ENCODE measurements around the gene RGS7.

The RGS7 gene

GRCh38 chr1:240968864-240969263 is 388.1 kb downstream of the RGS7 start:
- DNase-seq: no peak

- DNase-seq: no peak
Measured at GRCh38 chr1:240967070-240967724, 389.8 kb downstream of the RGS7 start.

GRCh38 chr1:240965581-240966091 is 391.4 kb downstream of the RGS7 start:
- DNase-seq: no peak

- DNase-seq: no peak
Measured at GRCh38 chr1:240962086-240962485, 394.9 kb downstream of the RGS7 start.

GRCh38 chr1:240956424-240956823 is 400.6 kb downstream of the RGS7 start:
- DNase-seq: no peak

GRCh38 chr1:240956020-240956419 is 401.0 kb downstream of the RGS7 start:
- DNase-seq: no peak

GRCh38 chr1:240947438-240948224 is 409.4 kb downstream of the RGS7 start:
- DNase-seq: no peak

GRCh38 chr1:240946926-240947325 is 410.1 kb downstream of the RGS7 start:
- peak in 1 of 2 experiments; percentile 14 for DNase-seq

- DNase-seq: no peak
Measured at GRCh38 chr1:240942901-240943300, 414.1 kb downstream of the RGS7 start.

GRCh38 chr1:240941701-240942370 is 415.2 kb downstream of the RGS7 start:
- DNase-seq: no peak

GRCh38 chr1:240936911-240937668 is 419.9 kb downstream of the RGS7 start:
- DNase-seq: no peak

GRCh38 chr1:240935920-240936319 is 421.1 kb downstream of the RGS7 start:
- no peak for DNase-seq

GRCh38 chr1:240931031-240931430 is 426.0 kb downstream of the RGS7 start:
- no peak for DNase-seq

GRCh38 chr1:240928265-240928664 is 428.7 kb downstream of the RGS7 start:
- no peak for DNase-seq

GRCh38 chr1:240927821-240928220 is 429.2 kb downstream of the RGS7 start:
- no peak for DNase-seq

GRCh38 chr1:240925273-240925672 is 431.7 kb downstream of the RGS7 start:
- no peak for DNase-seq

- DNase-seq: no peak
Measured at GRCh38 chr1:240917976-240918375, 439.0 kb downstream of the RGS7 start.

GRCh38 chr1:240914506-240914905 is 442.5 kb downstream of the RGS7 start:
- no peak for DNase-seq

- no peak for DNase-seq
Measured at GRCh38 chr1:240912821-240913220, 444.2 kb downstream of the RGS7 start.

GRCh38 chr1:240909701-240910457 is 447.1 kb downstream of the RGS7 start:
- no peak for DNase-seq

GRCh38 chr1:240906477-240906876 is 450.5 kb downstream of the RGS7 start:
- no peak for DNase-seq

GRCh38 chr1:240905225-240905765 is 451.7 kb downstream of the RGS7 start:
- no peak for DNase-seq
